K562 (cell line): ENCODE results near the gene TM4SF4. TPM values are rescaled to one million over a fixed set of nuclear protein-coding genes. Genes with fewer than 3 reads are reported as not detected.

Source experiments
- ATAC-seq: fragments of 200-7000 bp; cut with Tn5 transposase; 3 replicates; pipeline ENCODE4 v1.9.1; 2020; ENCODE audit warnings: moderate library complexity
- BruUV-seq: library from RNA; stranded (reverse); fragments of 400-500 nt; replicated peaks from 2 replicates; lab custom pipeline; 2021; lab: Mats Ljungman, UMichigan
- CTCF ChIA-PET: fragments of 300-600 bp; formaldehyde crosslinking; extraction: SDS; loops from one replicate; lab custom pipeline; 2021; ENCODE audit warnings: low intra/inter-chr PET ratio; lab: Yijun Ruan, JAX
- POLR2A ChIA-PET: fragments of 300-600, 350-650 bp; sonication (Branson Sonifier 250); formaldehyde crosslinking; extraction: SDS; loops from one replicate; lab custom pipeline; 2021; ENCODE audit warnings: antibody characterized with exemption, inconsistent platforms; lab: Yijun Ruan, JAX
- DNase-seq, 4 experiments: peaks; one replicate each; pipeline versions ENCODE4 v3.0.0 to v3.0.0-alpha.2; 2011 to 2018; ENCODE audit warnings: low spot score in 3 of 4, mixed read lengths in 3 of 4; ENCODE audit errors: extremely low read depth in 1 of 4
- FAIRE-seq: peaks from 2 replicates; lab custom pipeline; 2011; peaks lifted over from hg19 to GRCh38; lab: Jason Lieb, UNC
- H2AFZ ChIP-seq: 2 replicates; pipeline ENCODE4 v1.6.0; 2011; ENCODE audit warnings: low read depth, low read length, control low read depth, inconsistent platforms
- H3K27ac ChIP-seq: fragments of 200-600 bp; 3 replicates; pipeline ENCODE4 v1.8.0; 2011; ENCODE audit warnings: low read depth, mild to moderate bottlenecking, control low read depth, inconsistent platforms, low read length, moderate library complexity, mixed read lengths; ENCODE audit errors: extremely low read depth
- H3K27me3 ChIP-seq, 2 experiments: fragments of 300-600 bp in 1 of 2; 2 replicates in 1 of 2; 3 replicates in 1 of 2; pipeline versions ENCODE4 v1.6.0 to v1.8.0; 2011; ENCODE audit warnings: inconsistent platforms in 2 of 2, low read length in 2 of 2, mild to moderate bottlenecking in 1 of 2, mixed read lengths in 1 of 2, moderate library complexity in 1 of 2; ENCODE audit not compliant: control insufficient read depth in 2 of 2, insufficient read depth in 2 of 2
- H3K36me3 ChIP-seq: fragments of 300-600 bp; 3 replicates; pipeline ENCODE4 v1.8.0; 2011; ENCODE audit warnings: mild to moderate bottlenecking, low read length, inconsistent platforms; ENCODE audit not compliant: control insufficient read depth, insufficient read depth
- H3K4me1 ChIP-seq, 2 experiments: fragments of 200-600 bp in 1 of 2; replicated peaks in 1 of 2; 2 replicates in 1 of 2; 3 replicates in 1 of 2; pipeline versions ENCODE4 v1.5.1 to v1.8.0; 2011; ENCODE audit warnings: inconsistent platforms in 2 of 2, low read length in 2 of 2, mild to moderate bottlenecking in 1 of 2, mixed read lengths in 1 of 2, moderate library complexity in 1 of 2; ENCODE audit not compliant: control insufficient read depth in 2 of 2, insufficient read depth in 2 of 2
- H3K4me2 ChIP-seq: 2 replicates; pipeline ENCODE4 v1.6.1; 2011; ENCODE audit warnings: low read length, control low read depth, inconsistent platforms, mixed read lengths; ENCODE audit not compliant: insufficient read depth
- H3K4me3 ChIP-seq: fragments of 200-600 bp; sonication (generic), shearing (Covaris generic); 2 replicates; pipeline ENCODE4 v1.5.1; 2016; ENCODE audit warnings: control low read depth, inconsistent platforms
- H3K79me2 ChIP-seq: fragments of 200-600 bp; 3 replicates; pipeline ENCODE4 v1.8.0; 2011; ENCODE audit warnings: low read length, inconsistent platforms; ENCODE audit not compliant: control insufficient read depth, insufficient read depth
- H3K9ac ChIP-seq, 2 experiments: 2 replicates each; pipeline versions ENCODE4 v1.6.0 to v1.6.1; 2011; ENCODE audit warnings: low read depth in 2 of 2, low read length in 2 of 2, control low read depth in 1 of 2, inconsistent platforms in 1 of 2, mild to moderate bottlenecking in 1 of 2, mixed read lengths in 1 of 2; ENCODE audit not compliant: insufficient read depth in 1 of 2
- H3K9me1 ChIP-seq: one replicate; pipeline ENCODE4 v1.6.0; 2011; ENCODE audit warnings: inconsistent platforms, mild to moderate bottlenecking, low read length, moderate library complexity; ENCODE audit not compliant: control insufficient read depth, insufficient read depth
- H3K9me3 ChIP-seq: replicated peaks from 2 replicates; pipeline ENCODE4 v1.5.1; 2011; ENCODE audit warnings: low read depth, low read length, inconsistent platforms; ENCODE audit not compliant: control insufficient read depth, insufficient read depth
- H4K20me1 ChIP-seq: replicated peaks from 2 replicates; pipeline ENCODE4 v1.6.1; 2011; ENCODE audit warnings: low read length, inconsistent platforms, mixed read lengths; ENCODE audit not compliant: control insufficient read depth, insufficient read depth
- ETS2 ChIP-seq: IDR thresholded peaks from 2 replicates; pipeline ENCODE4 v1.6.1; 2016; ENCODE audit warnings: borderline replicate concordance, missing genetic modification characterization, mild to moderate bottlenecking, moderate library complexity, missing compliant biosample characterization; ENCODE audit not compliant: poor library complexity, severe bottlenecking
- L3MBTL2 ChIP-seq: fragments of 450-650 bp; IDR thresholded peaks from 2 replicates; pipeline ENCODE4 v1.6.1; 2016; ENCODE audit warnings: mild to moderate bottlenecking, moderate library complexity
- NUFIP1 ChIP-seq: fragments of 450-650 bp; IDR thresholded peaks from 2 replicates; pipeline ENCODE4 v1.6.1; 2018; ENCODE audit not compliant: partially characterized antibody
- PHF8 ChIP-seq: fragments of 200-600 bp; sonication (generic); IDR thresholded peaks from 2 replicates; pipeline ENCODE4 v1.6.1; 2012; ENCODE audit warnings: mixed run types, mild to moderate bottlenecking, inconsistent platforms, low read length, moderate library complexity, borderline replicate concordance
- RBM25 ChIP-seq: fragments of 200-400 bp; formaldehyde crosslinking; IDR thresholded peaks from 2 replicates; pipeline ENCODE4 v1.6.1; 2018; ENCODE audit warnings: low read length, low read depth, moderate library complexity; ENCODE audit not compliant: severe bottlenecking
- WGBS: fragments of 100-300 bp; shearing (Covaris generic); methylation state at CpG from one replicate; pipeline ENCODE4 v1.1.6; 2016; ENCODE audit warnings: low coverage, mixed read lengths; ENCODE audit not compliant: insufficient coverage; ENCODE audit errors: missing lambda C conversion rate; 5-methylcytosine and 5-hydroxymethylcytosine counted together
- in situ Hi-C: fragments of 300-500 bp; cut with MboI; formaldehyde crosslinking; loops from 4 replicates; pipeline ENCODE4 v1.15.0; 2018; ENCODE audit warnings: inconsistent platforms, mixed read lengths
- intact Hi-C: fragments of 100-400 bp; cut with micrococcal nuclease; formaldehyde crosslinking; loops from 2 replicates; pipeline ENCODE4 v1.14.2; 2022
- polyA plus RNA-seq, 8 experiments: library from polyadenylated mRNA; depleted of rRNA in 4 of 8; stranded (reverse) in 5 of 8; unstranded in 3 of 8; fragments of >200 nt; fragmentation: Nextera tagmentation in 2 of 8; fragmentation: Illumina TruSeq in 1 of 8; extraction: Ambion mirVana in 2 of 8; extraction: Trizol in 1 of 8; gene quantifications; 2 replicates each; pipeline versions ENCODE4 v1.2.1 to v1.2.3, GENCODE V29; 2011 to 2014; ENCODE audit warnings: inconsistent platforms in 1 of 8, missing spikeins in 1 of 8
- total RNA-seq, 7 experiments: library from RNA; depleted of rRNA in 6 of 7; stranded (reverse); fragments of >200 nt in 6 of 7; fragmentation: Illumina TruSeq in 2 of 7; extraction: Trizol in 2 of 7; gene quantifications; 2 replicates each; pipeline versions ENCODE4 v1.2.1 to v1.2.3, GENCODE V29; 2011 to 2021; ENCODE audit warnings: low replicate concordance in 1 of 7
- TF ChIP-seq, protein P1 (sequence below): fragments of 250-450 bp; sonication (Bioruptor Pico); IDR thresholded peaks from 2 replicates; pipeline ENCODE4 v1.5.0; 2021

TM4SF4 gene
- total and polyA plus RNA-seq, 9 of the 15 experiments (the other 6 are each of a cell fraction or from before 2014, with no cell fraction given) = 0.31 TPM; not detected in 8

DNA sequence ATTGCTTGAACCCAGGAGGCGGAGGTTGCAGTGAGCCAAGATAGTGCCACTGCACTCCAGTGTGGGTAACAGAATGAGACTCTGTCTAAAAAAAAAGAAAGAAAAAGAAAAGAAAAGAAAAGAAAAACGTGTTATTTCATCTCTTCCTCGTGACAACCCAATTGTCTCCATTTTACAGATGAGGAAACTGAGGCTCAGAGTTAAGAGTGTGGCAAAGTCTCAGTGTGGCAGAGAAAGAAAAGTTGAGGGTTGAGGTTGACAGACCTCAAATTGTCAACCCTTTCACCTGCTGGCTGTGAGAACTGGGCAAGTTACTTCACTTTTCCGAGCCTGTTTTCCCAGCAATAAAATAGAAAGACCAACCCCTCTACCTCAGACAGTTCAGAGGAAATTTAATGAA is 59.6 kb downstream of the TM4SF4 start:
- CTCF ChIA-PET = no interaction called here
- Histone ChIP-seq H3K4me1 (peaks cover 0 to 4% of the 10 kb centered on the region in 2 experiments; a peak in 2 of 5 replicates), H4K20me1 (no peaks in the 10 kb centered on the region), H3K4me2 (no peak overlapping the region), H3K27me3 (peaks cover 6 to 9% of the 10 kb centered on the region in 2 experiments; a peak in 2 of 5 replicates), H3K9me1 (no peaks in the 10 kb centered on the region), H3K36me3 (no peaks in the 10 kb centered on the region), H2AFZ (no peak overlapping the region), H3K79me2 (no peaks in the 10 kb centered on the region), H3K4me3 (no peak overlapping the region), H3K27ac (no peak overlapping the region)
- in situ Hi-C loops = no loop called here
- POLR2A ChIA-PET = interaction anchor here (0.9 kb wide), 1 partner anchor 11 kb away, joined by 4 read pairs; no protein-coding TSS in a partner anchor
- no TSS peak for BruUV-seq
- WGBS = 7% methylated on average over 4 of the region's 4 CpGs
- TF ChIP-seq NUFIP1 = no peak
- TF ChIP-seq, protein P1, sequence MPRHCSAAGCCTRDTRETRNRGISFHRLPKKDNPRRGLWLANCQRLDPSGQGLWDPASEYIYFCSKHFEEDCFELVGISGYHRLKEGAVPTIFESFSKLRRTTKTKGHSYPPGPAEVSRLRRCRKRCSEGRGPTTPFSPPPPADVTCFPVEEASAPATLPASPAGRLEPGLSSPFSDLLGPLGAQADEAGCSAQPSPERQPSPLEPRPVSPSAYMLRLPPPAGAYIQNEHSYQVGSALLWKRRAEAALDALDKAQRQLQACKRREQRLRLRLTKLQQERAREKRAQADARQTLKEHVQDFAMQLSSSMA (CRISPR knock-in tag) = no peak
- TF ChIP-seq ETS2 = no peak
- peak; percentile 63 for TF ChIP-seq RBM25
- TF ChIP-seq PHF8 = no peak
- TF ChIP-seq L3MBTL2 = no peak
- TF ChIP-seq, all 486 proteins: peak for 1
- ATAC-seq (no peak), DNase-seq (no peak), FAIRE-seq (no peak)
- intact Hi-C loops = no loop called here
- no peaks in the 10 kb centered on the region for H3K9me3 ChIP-seq
- H3K9ac ChIP-seq = no peak overlapping the region
